H1 (cell line): Measurements from ENCODE around the gene CNFN. TPM values are rescaled to one million over a fixed set of nuclear protein-coding genes. Genes with fewer than 3 reads are reported as not detected.

Source experiments
- CTCF ChIA-PET: fragments of 300-600 bp; sonication (Branson Sonifier 250); formaldehyde crosslinking; loops from one replicate; lab custom pipeline; 2021; ENCODE audit not compliant: partially characterized antibody; lab: Charles Lee
- POLR2A ChIA-PET: fragments of 300-600 bp; sonication (Branson Sonifier 250); formaldehyde crosslinking; loops from one replicate; lab custom pipeline; 2021; ENCODE audit warnings: inconsistent platforms; ENCODE audit not compliant: partially characterized antibody; lab: Charles Lee
- DNase-seq, 2 experiments: peaks; one replicate each; pipeline versions ENCODE4 v3.0.0 to v3.0.0-alpha.2; 2010 to 2022; ENCODE audit warnings: low spot score in 2 of 2, low read depth in 1 of 2, mixed read lengths in 1 of 2
- FAIRE-seq: peaks from 2 replicates; lab custom pipeline; 2011; peaks lifted over from hg19 to GRCh38; lab: Jason Lieb, UNC
- H2AFZ ChIP-seq: 2 replicates; pipeline ENCODE4 v1.8.1; 2012; ENCODE audit warnings: low read length, inconsistent platforms
- H2AK5ac ChIP-seq: 2 replicates; pipeline ENCODE4 v1.6.1; 2013; ENCODE audit warnings: low read depth, low read length
- H2BK120ac ChIP-seq: replicated peaks from 2 replicates; pipeline ENCODE3; 2013; ENCODE audit warnings: low read depth, low read length, inconsistent platforms
- H2BK12ac ChIP-seq: 2 replicates; pipeline ENCODE4 v1.6.1; 2013; ENCODE audit warnings: low read depth, low read length
- H2BK15ac ChIP-seq: 2 replicates; pipeline ENCODE4 v1.6.1; 2013; ENCODE audit warnings: low read length
- H2BK20ac ChIP-seq: 2 replicates; pipeline ENCODE4 v1.6.1; 2013; ENCODE audit warnings: low read length
- H2BK5ac ChIP-seq: 2 replicates; pipeline ENCODE4 v1.6.1; 2013; ENCODE audit warnings: low read depth, low read length
- H3K14ac ChIP-seq: 2 replicates; pipeline ENCODE4 v1.6.1; 2013; ENCODE audit warnings: inconsistent platforms; ENCODE audit not compliant: insufficient read length
- H3K18ac ChIP-seq: 2 replicates; pipeline ENCODE4 v1.6.1; 2013; ENCODE audit warnings: low read length; ENCODE audit errors: extremely low read depth
- H3K23ac ChIP-seq: 2 replicates; pipeline ENCODE4 v1.6.1; 2013; ENCODE audit warnings: inconsistent platforms; ENCODE audit not compliant: insufficient read length
- H3K23me2 ChIP-seq: 2 replicates; pipeline ENCODE4 v1.6.1; 2013; ENCODE audit warnings: low read depth, low read length
- H3K27ac ChIP-seq: 2 replicates; pipeline ENCODE4 v1.6.1; 2011; ENCODE audit warnings: low read depth, low read length, inconsistent platforms
- H3K27me3 ChIP-seq, 4 experiments: replicated peaks in 1 of 4; 1 replicate in 1 of 4; 2 replicates in 3 of 4; pipeline versions ENCODE4 v1.6.1 to v1.8.1; 2011 to 2013; ENCODE audit warnings: low read length in 3 of 4, mild to moderate bottlenecking in 3 of 4, inconsistent platforms in 2 of 4, mixed read lengths in 2 of 4, moderate library complexity in 1 of 4; ENCODE audit not compliant: control insufficient read depth in 3 of 4, insufficient read depth in 3 of 4; ENCODE audit errors: extremely low read depth in 1 of 4
- H3K36me3 ChIP-seq, 4 experiments: 2 replicates each; pipeline versions ENCODE4 v1.6.1 to v1.8.1; 2011 to 2013; ENCODE audit warnings: mild to moderate bottlenecking in 4 of 4, low read length in 3 of 4, moderate library complexity in 2 of 4, control low read depth in 1 of 4, inconsistent platforms in 1 of 4; ENCODE audit not compliant: insufficient read depth in 4 of 4, control insufficient read depth in 2 of 4
- H3K4ac ChIP-seq: replicated peaks from 2 replicates; pipeline ENCODE3; 2013; ENCODE audit warnings: low read length, low read depth, mixed read lengths, inconsistent platforms; ENCODE audit not compliant: insufficient read length
- H3K4me1 ChIP-seq, 4 experiments: replicated peaks in 1 of 4; 1 replicate in 1 of 4; 2 replicates in 3 of 4; pipeline versions ENCODE4 v1.6.1 to v1.8.1; 2011 to 2013; ENCODE audit warnings: low read length in 3 of 4, inconsistent platforms in 2 of 4, mixed read lengths in 1 of 4; ENCODE audit not compliant: insufficient read depth in 4 of 4, control insufficient read depth in 3 of 4
- H3K4me2 ChIP-seq, 2 experiments: 2 replicates each; pipeline versions ENCODE4 v1.6.1 to v1.8.1; 2011 to 2013; ENCODE audit warnings: low read depth in 2 of 2, low read length in 2 of 2, control low read depth in 1 of 2, inconsistent platforms in 1 of 2, mild to moderate bottlenecking in 1 of 2; ENCODE audit not compliant: insufficient read depth in 1 of 2
- H3K4me3 ChIP-seq, 4 experiments: fragments of 200-600, 300-600 bp in 1 of 4; sonication (generic), shearing (Covaris generic), sonication (Bioruptor Twin) in 1 of 4; 2 replicates each; pipeline versions ENCODE4 v1.5.1 to v1.8.1; 2011 to 2016; ENCODE audit warnings: low read length in 4 of 4, low read depth in 3 of 4, control low read depth in 2 of 4, inconsistent platforms in 2 of 4, mild to moderate bottlenecking in 2 of 4, mixed read lengths in 1 of 4, moderate library complexity in 1 of 4; ENCODE audit not compliant: insufficient read depth in 2 of 4; ENCODE audit errors: extremely low read depth in 1 of 4
- H3K56ac ChIP-seq: replicated peaks from 2 replicates; pipeline ENCODE3; 2013; ENCODE audit warnings: low read depth, mild to moderate bottlenecking, mixed read lengths, low read length, inconsistent platforms; ENCODE audit not compliant: insufficient read length
- H3K79me1 ChIP-seq: 2 replicates; pipeline ENCODE4 v1.6.1; 2013; ENCODE audit warnings: low read depth, low read length, control low read depth
- H3K79me2 ChIP-seq, 2 experiments: 2 replicates each; pipeline versions ENCODE4 v1.6.1 to v1.8.1; 2012 to 2013; ENCODE audit warnings: low read length in 2 of 2, mild to moderate bottlenecking in 2 of 2, inconsistent platforms in 1 of 2; ENCODE audit not compliant: insufficient read depth in 2 of 2, control insufficient read depth in 1 of 2
- H3K9ac ChIP-seq, 4 experiments: replicated peaks in 1 of 4; 1 replicate in 1 of 4; 2 replicates in 3 of 4; pipeline versions ENCODE4 v1.6.1 to v1.8.1; 2011 to 2013; ENCODE audit warnings: low read depth in 3 of 4, low read length in 3 of 4, control low read depth in 2 of 4, mild to moderate bottlenecking in 2 of 4, moderate library complexity in 2 of 4, inconsistent platforms in 1 of 4; ENCODE audit errors: extremely low read depth in 1 of 4
- H3K9me3 ChIP-seq, 2 experiments: 2 replicates each; pipeline versions ENCODE4 v1.6.1 to v1.8.1; 2012 to 2013; ENCODE audit warnings: mild to moderate bottlenecking in 2 of 2, moderate library complexity in 2 of 2, control low read depth in 1 of 2, inconsistent platforms in 1 of 2, low read depth in 1 of 2, low read length in 1 of 2, mixed read lengths in 1 of 2; ENCODE audit not compliant: insufficient read depth in 2 of 2
- H4K20me1 ChIP-seq, 2 experiments: replicated peaks in 1 of 2; 2 replicates each; pipeline versions ENCODE3 to v1.8.1; 2011 to 2013; ENCODE audit warnings: inconsistent platforms in 2 of 2, low read length in 2 of 2, mild to moderate bottlenecking in 1 of 2; ENCODE audit not compliant: insufficient read depth in 2 of 2, control insufficient read depth in 1 of 2
- H4K5ac ChIP-seq: 2 replicates; pipeline ENCODE4 v1.6.1; 2013; ENCODE audit warnings: low read length, low read depth, mixed read lengths, inconsistent platforms; ENCODE audit not compliant: insufficient read length
- H4K8ac ChIP-seq: 2 replicates; pipeline ENCODE4 v1.8.0; 2013; ENCODE audit warnings: mild to moderate bottlenecking, moderate library complexity, low read length, inconsistent platforms; ENCODE audit not compliant: insufficient read depth; ENCODE audit errors: extremely low read depth
- H4K91ac ChIP-seq: replicated peaks from 2 replicates; pipeline ENCODE3; 2013; ENCODE audit warnings: low read length, mixed read lengths, inconsistent platforms; ENCODE audit not compliant: insufficient read length
- BCL11A ChIP-seq, 2 experiments: IDR thresholded peaks; one replicate each; pipeline ENCODE4 v1.6.1; 2011; ENCODE audit warnings: low read depth in 2 of 2, low read length in 2 of 2, mild to moderate bottlenecking in 2 of 2
- FOSL1 ChIP-seq: IDR thresholded peaks from 2 replicates; pipeline ENCODE4 v1.6.1; 2011; ENCODE audit warnings: mild to moderate bottlenecking, low read depth, low read length, moderate library complexity; ENCODE audit not compliant: insufficient read depth
- RAD21 ChIP-seq, 2 experiments: IDR thresholded peaks in 1 of 2; conservative IDR thresholded peaks in 1 of 2; 2 replicates each; pipeline ENCODE4 v1.6.1; 2011; ENCODE audit warnings: low read depth in 2 of 2, low read length in 2 of 2, improper control_type of control experiment in 1 of 2, inconsistent platforms in 1 of 2, mild to moderate bottlenecking in 1 of 2, moderate library complexity in 1 of 2
- RFX5 ChIP-seq: IDR thresholded peaks from 2 replicates; pipeline ENCODE4 v1.6.1; 2011; ENCODE audit warnings: low read depth, low read length, improper control_type of control experiment, borderline replicate concordance
- SIX5 ChIP-seq: IDR thresholded peaks from 2 replicates; pipeline ENCODE4 v1.6.1; 2011; ENCODE audit warnings: mild to moderate bottlenecking, low read depth, low read length
- SRF ChIP-seq: IDR thresholded peaks from 2 replicates; pipeline ENCODE4 v1.6.1; 2011; ENCODE audit warnings: mild to moderate bottlenecking, low read depth, low read length, moderate library complexity
- USF2 ChIP-seq: IDR thresholded peaks from 2 replicates; pipeline ENCODE4 v1.6.1; 2011; ENCODE audit warnings: low read length, improper control_type of control experiment
- WGBS, 2 experiments: shearing (Covaris generic) in 1 of 2; methylation state at CpG; one replicate each; pipeline versions ENCODE4 v1.1.6 to v1.1.7; 2013 to 2015; ENCODE audit warnings: low lambda C conversion rate in 2 of 2, mixed read lengths in 2 of 2, inconsistent platforms in 1 of 2, low coverage in 1 of 2, missing lambda C conversion rate in 1 of 2; ENCODE audit not compliant: insufficient replicate concordance in 2 of 2, insufficient coverage in 1 of 2, insufficient read length in 1 of 2; ENCODE audit errors: extremely low coverage in 1 of 2, missing lambda C conversion rate in 1 of 2; 5-methylcytosine and 5-hydroxymethylcytosine counted together
- polyA plus RNA-seq, 7 experiments: library from polyadenylated mRNA; depleted of rRNA in 3 of 7; stranded (reverse) in 5 of 7; unstranded in 2 of 7; fragments of >200 nt in 5 of 7; fragments of 200-250 nt in 2 of 7; gene quantifications; 1 replicate in 5 of 7; 2 replicates in 1 of 7; 4 replicates in 1 of 7; pipeline versions ENCODE4 v1.2.1 to v1.2.3, GENCODE V29; 2011 to 2013; ENCODE audit warnings: missing spikeins in 2 of 7, mixed read lengths in 2 of 7
- total RNA-seq: library from RNA; stranded (reverse); fragmentation: NEBNext Ultra II Directional; extraction: Animal tissue kit (Norgen Biotek cat#: 25700); gene quantifications from 2 replicates; pipeline ENCODE4 v1.2.1, GENCODE V29; 2021

CNFN gene
- total and polyA plus RNA-seq, 2 of the 8 experiments (the other 6 are each of a cell fraction or from before 2014, with no cell fraction given): 8.9 to 31.5 TPM

- no peak overlapping the region for H3K27ac ChIP-seq
Observed at GRCh38 chr19:42407085-42407815, 17.2 kb upstream of the CNFN start.

More at GRCh38 chr19:42407085-42407815, 17.2 kb upstream of the CNFN start:
- peaks cover 0 to 8% (median 6%) of the 10 kb centered on the region in 4 experiments; a peak in 5 of 7 replicates for H3K4me1 ChIP-seq
- peaks cover 19 to 35% of the 10 kb centered on the region in 2 experiments for H4K20me1 ChIP-seq
- no peak overlapping the region for H2BK15ac ChIP-seq
- no peak overlapping the region for H4K91ac ChIP-seq
- H4K5ac ChIP-seq: no peak overlapping the region
- no peak overlapping the region for H3K14ac ChIP-seq
- peaks cover 5% of the 10 kb centered on the region; the same call in 1 of the 2 replicates for H3K23me2 ChIP-seq
- no peak overlapping the region for H2AFZ ChIP-seq
- no peaks in the 10 kb centered on the region; a peak in 3 of 8 replicates for H3K36me3 ChIP-seq
- FAIRE-seq: no peak
- CTCF ChIA-PET: interaction anchor here (0.7 to 6.6 kb wide), 8 partner anchors 10 to 1358 kb away, joined by 3 to 38 read pairs (median 4); no protein-coding TSS in a partner anchor
- no peak for TF ChIP-seq SRF
- no peak for TF ChIP-seq SIX5
- no peak for TF ChIP-seq USF2
- no peak for TF ChIP-seq FOSL1
- TF ChIP-seq BCL11A (IDR thresholded peaks at IDR 0.05; ENCODE audit: low read depth in 2 of 2, low read length in 2 of 2): no peak
- no peak for TF ChIP-seq RFX5
- no peak for TF ChIP-seq RAD21 (IDR thresholded peaks at IDR 0.05 in 1 of 2, conservative IDR thresholded peaks at IDR 0.05 in 1 of 2; ENCODE audit: low read depth in 2 of 2, low read length in 2 of 2)
- H2BK5ac ChIP-seq: no peak overlapping the region
- no peak overlapping the region for H3K23ac ChIP-seq
- no peak overlapping the region for H3K4me2 ChIP-seq
- WGBS, 2 experiments: 92% methylated on average over 20 of the region's 30 CpGs; no CpG with 5 or more reads in 1 of the 2 experiments
- no peaks in the 10 kb centered on the region for H3K9me3 ChIP-seq
- no peak for DNase-seq
- POLR2A ChIA-PET: interaction anchor here (0.7 to 1.4 kb wide), 4 partner anchors 9 to 14 kb away, joined by 3 to 5 read pairs (median 4); no protein-coding TSS in a partner anchor
- H3K27me3 ChIP-seq: peaks cover 0 to 22% (median 17%) of the 10 kb centered on the region in 4 experiments; a peak in 5 of 7 replicates
- peaks cover 3% of the 10 kb centered on the region; the same call in 1 of the 2 replicates for H3K79me1 ChIP-seq
- H3K4me3 ChIP-seq: no peak overlapping the region
- H3K18ac ChIP-seq: no peak overlapping the region
- H2BK20ac ChIP-seq: no peak overlapping the region
- no peak overlapping the region for H2AK5ac ChIP-seq
- H4K8ac ChIP-seq: 0 out of 2 replicates have a peak overlapping the region, but pooled peaks have one; percentile 1
- H3K4ac ChIP-seq: no peak overlapping the region
- H2BK12ac ChIP-seq: no peak overlapping the region
- no peaks in the 10 kb centered on the region for H3K79me2 ChIP-seq
- no peak overlapping the region for H3K56ac ChIP-seq
- H3K9ac ChIP-seq: no peak overlapping the region
- H2BK120ac ChIP-seq: no peak overlapping the region
